GM19372 (cell line): ENCODE data around the gene RARB.

Experiments used
- ATAC-seq: cut with Tn5 transposase; IDR thresholded peaks from one replicate; pipeline ENCODE4 v1.9.1; 2021; ENCODE audit warnings: mild to moderate bottlenecking, low read depth, moderate library complexity; ENCODE audit not compliant: unreplicated experiment

Gene RARB

GRCh38 chr3:25497096-25497495 lies 69.0 kb downstream of the RARB start:
- no peak for ATAC-seq

GRCh38 chr3:25500706-25501210 lies 72.7 kb downstream of the RARB start:
- ATAC-seq = no peak

GRCh38 chr3:25502233-25502632 lies 74.2 kb downstream of the RARB start:
- ATAC-seq = no peak

- ATAC-seq = no peak
These were observed 75.8 kb downstream of the RARB start for GRCh38 chr3:25503898-25504301.

- no peak for ATAC-seq
These were observed 77.5 kb downstream of the RARB start for GRCh38 chr3:25505581-25505980.

- ATAC-seq = no peak
These were observed 79.7 kb downstream of the RARB start for GRCh38 chr3:25507811-25508210.

- ATAC-seq = no peak
These were observed 80.4 kb downstream of the RARB start for GRCh38 chr3:25508433-25508832.

GRCh38 chr3:25508901-25509300 lies 80.8 kb downstream of the RARB start:
- no peak for ATAC-seq

GRCh38 chr3:25510797-25511196 lies 82.7 kb downstream of the RARB start:
- no peak for ATAC-seq

- no peak for ATAC-seq
These were observed 84.1 kb downstream of the RARB start for GRCh38 chr3:25511972-25512721.

GRCh38 chr3:25513642-25514266 lies 85.7 kb downstream of the RARB start:
- no peak for ATAC-seq

- ATAC-seq = no peak
These were observed 87.1 kb downstream of the RARB start for GRCh38 chr3:25515171-25515570.

- no peak for ATAC-seq
These were observed 93.0 kb downstream of the RARB start for GRCh38 chr3:25520926-25521559.

GRCh38 chr3:25527336-25527735 lies 99.3 kb downstream of the RARB start:
- no peak for ATAC-seq

GRCh38 chr3:25527801-25528200 lies 99.7 kb downstream of the RARB start:
- no peak for ATAC-seq

GRCh38 chr3:25531971-25532370 lies 103.9 kb downstream of the RARB start:
- no peak for ATAC-seq

- no peak for ATAC-seq
These were observed 104.5 kb downstream of the RARB start for GRCh38 chr3:25532431-25533162.

GRCh38 chr3:25533399-25533798 lies 105.3 kb downstream of the RARB start:
- no peak for ATAC-seq

- no peak for ATAC-seq
These were observed 105.9 kb downstream of the RARB start for GRCh38 chr3:25534007-25534406.

GRCh38 chr3:25536521-25537391 lies 108.7 kb downstream of the RARB start:
- no peak for ATAC-seq
